Activated CD4-positive, CD25-positive, alpha-beta regulatory T cell treated with anti-CD3 and anti-CD28 coated beads, Interleukin-2, amount 50 U/mL, for 24 hours (primary cell): Measurements from ENCODE around the gene ZMIZ1.

Experiments used
- ATAC-seq, 2 donors: fragments of 150-1000 bp; cut with Tn5 transposase; one replicate each; pipeline ENCODE4 v1.10.0; 2021; ENCODE audit warnings: mild to moderate bottlenecking in 1 of 2, moderate library complexity in 1 of 2

The ZMIZ1 gene

DNA sequence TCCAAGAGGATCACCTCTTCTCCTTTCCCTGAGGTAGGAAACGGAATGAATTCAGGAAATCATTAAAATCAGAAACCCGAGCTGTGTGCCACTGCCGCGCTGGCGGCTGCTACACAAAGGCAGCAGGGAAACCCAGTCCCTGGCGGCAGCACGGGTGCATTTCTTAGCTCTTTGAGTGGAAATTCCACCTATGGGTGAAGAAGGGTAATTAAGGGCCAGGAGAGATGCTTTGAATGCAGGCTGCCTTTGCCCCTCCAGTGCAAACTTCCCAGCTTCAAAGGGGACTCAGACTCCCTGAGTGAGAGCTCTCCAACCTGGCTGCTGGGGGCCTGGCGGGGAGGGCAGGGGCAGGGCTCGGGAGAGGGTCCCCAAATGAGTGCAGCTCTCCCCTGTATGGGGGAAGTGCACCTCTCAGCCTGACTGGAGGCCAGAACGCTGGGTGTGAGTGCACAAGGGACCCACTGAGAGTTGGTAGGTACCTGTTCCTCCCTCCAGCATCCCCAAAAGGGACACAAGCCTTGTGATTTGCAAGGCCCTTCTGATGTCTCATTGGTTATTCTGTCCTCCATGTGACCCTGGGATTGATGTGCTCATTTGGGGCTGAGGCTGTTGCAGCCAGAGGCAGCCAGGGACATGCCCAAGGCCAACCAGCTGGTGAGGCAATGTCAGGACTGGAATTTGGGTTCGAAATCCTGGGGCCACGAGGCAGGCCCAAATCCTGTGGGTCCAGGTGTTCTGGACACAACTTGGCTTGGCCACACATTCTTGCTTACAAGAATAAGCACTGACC is 16.3 kb upstream of the ZMIZ1 start:
- ATAC-seq, result no peak

DNA sequence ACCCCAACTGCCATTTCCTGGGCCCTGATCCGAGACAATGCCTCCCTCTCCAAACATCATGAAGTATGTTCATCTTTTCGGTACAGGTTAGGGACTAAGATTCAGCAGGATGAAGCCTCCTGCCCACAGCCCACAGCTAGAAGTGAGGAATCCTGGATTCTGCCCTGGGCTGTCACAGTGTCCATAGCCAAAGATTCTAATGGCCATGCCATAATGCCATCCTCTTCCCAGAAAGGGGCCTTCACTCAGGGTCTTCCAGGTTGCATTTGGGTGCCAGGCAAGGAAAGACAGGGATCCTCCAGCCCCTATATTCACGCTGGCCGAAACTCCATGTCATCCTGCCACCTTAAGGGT is 15.7 kb upstream of the ZMIZ1 start:
- no peak for ATAC-seq

DNA sequence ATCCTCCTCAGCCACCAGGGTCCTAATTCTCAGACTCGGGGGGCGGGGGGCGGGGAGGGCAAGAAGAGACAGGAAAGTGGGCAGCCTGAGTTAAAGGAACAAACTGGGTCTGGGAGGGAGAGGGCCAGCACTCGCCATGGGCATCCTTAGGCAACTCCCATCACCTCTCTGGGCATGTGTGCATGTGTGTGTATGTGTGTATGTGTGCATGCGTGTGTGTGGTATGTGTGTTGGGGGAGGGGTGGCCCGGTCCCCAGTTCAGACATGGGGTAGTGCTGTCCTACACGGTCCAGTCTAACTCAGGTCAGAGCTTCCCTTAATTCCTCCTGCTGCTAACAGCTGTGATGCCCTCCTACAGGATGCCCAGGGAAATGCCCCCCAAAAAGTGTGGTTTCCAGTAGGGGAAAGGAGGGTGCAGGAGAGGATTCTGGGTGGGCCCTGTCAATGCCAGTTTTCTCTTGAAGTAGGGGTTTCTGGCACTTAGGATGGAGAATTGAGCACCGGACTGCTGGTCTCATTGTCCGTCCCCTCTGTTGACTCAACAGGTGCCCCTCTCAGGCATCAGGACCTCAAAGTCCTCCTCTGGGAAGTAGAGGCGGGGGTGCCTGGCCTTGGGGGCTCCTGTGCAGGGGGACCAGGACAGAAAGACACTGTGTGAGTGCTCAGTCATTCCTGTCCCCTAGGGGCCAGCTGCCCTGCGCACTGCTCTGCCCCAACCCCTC is 15.1 kb upstream of the ZMIZ1 start:
- no peak for ATAC-seq

DNA sequence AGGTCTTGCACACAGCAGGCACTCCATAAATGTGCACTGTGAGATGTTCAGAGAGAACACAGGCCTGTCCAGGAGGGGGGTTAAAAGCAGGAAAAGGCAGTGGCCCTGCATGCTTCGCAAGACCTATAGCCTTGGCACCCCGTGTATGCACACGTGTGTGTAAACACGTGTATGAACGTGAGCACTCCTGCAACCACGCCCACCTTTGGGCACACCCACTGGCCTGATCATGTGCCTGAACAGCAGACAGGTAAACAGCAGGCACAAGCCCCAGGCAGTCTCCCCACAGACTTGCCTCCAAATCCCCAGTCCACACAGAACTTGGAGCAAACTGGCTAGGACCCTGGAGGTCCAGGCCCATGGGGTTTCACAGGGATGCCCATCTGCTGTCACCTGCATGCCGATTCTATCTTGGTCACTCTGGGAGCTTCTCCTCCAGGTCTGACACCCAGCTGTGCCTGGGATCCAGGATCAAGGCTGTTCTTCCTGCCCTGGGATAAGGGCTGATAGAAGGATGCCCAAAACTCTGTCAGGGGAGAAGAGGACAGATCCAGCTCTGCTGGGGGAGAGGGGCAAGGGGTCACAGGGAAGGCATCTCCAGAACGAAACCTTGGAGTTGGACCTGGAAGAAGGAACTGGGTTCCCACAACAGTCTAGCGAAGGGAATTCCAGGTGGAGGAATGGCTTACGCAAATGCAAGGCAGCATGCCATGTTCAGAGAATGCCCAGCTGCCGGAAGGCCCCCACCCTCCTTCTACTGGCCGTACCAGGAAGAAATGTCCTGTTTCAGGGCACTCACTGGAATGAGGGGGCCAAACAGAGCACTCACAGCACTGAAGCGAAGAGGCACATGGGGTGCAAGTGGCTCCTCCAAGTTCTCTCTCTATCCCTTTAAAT is 14.3 kb upstream of the ZMIZ1 start:
- no peak for ATAC-seq

DNA sequence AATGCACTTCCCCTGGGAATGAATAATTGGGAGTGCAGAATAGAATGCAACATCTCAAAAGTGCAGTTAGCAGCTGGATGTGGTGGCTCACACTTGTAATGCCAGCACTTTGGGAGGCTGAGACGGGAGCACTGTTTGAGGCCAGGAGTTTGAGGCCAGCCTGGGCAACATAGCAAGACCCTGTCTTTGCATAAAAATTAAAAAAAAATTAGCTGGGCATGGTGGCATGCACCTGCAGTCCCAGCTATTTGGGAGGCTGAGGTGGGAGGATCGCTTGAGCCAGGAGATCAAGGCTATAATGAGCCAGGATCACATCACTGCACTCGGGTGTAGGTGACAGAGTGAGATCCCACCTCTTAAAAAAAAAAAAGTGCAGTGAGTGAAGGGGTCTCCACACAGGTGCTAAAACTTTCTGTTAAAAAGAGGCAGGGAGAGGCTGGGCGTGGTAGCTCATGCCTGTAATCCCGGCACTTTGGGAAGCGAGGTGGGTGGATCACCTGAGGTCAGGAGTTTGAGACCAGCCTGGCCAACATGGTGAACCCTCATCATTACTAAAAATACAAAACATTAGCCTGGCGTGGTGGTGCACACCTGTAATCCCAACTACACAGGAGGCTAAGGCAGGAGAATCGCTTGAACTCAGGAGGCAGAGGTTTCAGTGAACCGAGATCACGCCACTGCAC is 13.5 kb upstream of the ZMIZ1 start:
- no peak for ATAC-seq

DNA sequence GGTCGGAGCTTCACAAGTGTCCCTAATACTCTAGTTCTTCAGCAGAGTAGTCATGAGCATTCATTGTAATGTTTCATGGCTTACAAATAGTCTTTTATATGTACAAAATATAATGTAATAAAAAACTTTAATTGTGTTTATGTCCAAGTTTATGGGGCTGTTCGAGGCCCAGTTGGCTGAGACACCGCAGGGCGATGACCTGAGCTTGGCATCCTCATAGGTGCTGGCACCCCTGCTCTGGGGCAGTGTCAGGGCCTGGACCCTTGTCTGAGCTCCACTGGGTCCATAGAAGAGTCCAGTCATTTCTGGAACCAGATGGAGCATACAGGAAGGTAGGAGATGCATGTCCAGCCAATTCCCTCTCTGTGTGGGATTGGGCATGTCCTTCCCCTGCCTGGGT is 12.9 kb upstream of the ZMIZ1 start:
- ATAC-seq, result no peak

DNA sequence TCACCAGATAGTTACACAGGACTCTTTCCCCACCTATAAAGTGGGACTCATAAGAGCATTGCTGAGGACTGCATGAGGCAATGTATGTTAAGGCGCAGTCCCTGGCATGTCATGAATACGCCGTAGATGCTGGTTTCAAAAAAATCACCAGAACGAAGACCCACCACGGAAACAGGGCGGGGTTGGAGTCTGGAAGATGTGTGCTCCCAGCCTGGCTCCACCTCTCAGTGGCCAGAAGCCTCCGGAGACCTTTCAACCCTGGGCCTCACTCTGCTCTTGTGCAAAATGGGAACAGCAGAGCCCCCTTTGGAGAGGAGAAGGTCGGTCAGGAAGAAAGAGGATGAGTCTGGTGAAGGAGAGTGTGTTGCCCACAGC is 12.4 kb upstream of the ZMIZ1 start:
- no peak for ATAC-seq

DNA sequence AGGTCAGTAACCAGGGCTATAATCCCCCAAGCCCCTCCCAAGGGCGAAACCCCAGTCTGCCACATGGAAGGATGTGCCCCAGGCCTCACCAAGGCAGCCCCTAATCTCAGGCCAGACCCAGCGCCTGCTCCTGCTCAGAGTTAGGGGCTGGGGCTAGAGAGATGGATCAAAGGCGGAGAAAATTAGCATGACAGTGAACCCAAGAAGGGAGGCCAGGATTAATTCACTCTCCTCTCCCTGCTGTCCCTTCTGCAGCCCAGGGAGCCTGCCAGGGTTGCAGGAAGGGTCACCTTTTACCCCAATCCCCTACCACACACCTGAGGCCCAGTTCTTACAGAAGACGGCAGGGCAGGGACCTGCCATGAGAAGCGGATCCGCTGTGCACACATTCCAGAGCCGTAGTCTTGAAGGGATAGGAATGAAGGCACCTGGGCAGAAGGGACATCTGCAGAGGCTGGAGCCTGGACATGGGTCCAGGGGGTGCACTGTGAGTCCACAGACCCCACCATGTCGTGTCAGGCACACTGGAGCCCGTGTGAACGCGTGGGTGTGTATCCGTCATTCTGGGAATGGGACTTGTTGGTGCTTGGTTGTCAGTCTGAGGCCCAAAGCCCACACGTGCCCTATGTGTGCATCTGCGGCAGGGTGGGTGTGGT is 11.9 kb upstream of the ZMIZ1 start:
- no peak for ATAC-seq

DNA sequence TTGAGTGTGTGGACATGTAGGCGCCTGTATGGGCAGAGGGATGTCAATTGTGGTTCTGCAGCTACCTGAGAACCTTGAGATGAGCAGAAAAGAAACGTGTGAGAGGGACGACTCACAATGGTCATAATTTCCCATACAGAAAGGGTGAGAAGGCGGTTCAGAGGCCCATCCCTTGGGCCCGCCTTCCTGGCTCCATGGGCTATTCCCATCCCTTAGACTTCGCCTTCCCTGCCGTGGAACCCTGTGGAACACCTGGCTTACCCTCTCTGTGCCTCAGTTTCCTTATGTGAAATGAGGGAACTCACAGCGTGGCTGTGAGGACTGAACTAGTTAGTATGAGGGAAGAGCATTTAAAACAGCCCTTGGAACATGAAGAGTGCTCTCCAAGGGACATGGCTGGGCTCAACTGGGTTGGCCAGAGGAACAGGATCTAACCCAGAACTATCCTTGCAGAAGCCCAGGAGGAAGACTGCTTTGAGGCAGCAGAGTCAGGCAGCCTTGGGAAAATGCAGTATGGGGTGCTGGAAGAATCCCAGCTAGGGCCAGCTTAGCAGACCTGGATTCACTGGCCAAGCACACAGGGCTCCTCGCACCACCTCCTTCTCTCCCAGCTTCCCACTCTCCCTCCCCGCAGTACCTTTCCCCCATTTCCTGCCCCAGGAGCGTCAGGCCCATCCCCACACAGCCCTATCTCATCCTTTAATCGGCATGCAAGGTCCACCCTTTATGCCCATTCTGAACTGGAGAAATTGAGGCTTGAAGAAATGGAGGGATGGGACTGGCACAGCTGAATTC is 11.1 kb upstream of the ZMIZ1 start:
- no peak for ATAC-seq

DNA sequence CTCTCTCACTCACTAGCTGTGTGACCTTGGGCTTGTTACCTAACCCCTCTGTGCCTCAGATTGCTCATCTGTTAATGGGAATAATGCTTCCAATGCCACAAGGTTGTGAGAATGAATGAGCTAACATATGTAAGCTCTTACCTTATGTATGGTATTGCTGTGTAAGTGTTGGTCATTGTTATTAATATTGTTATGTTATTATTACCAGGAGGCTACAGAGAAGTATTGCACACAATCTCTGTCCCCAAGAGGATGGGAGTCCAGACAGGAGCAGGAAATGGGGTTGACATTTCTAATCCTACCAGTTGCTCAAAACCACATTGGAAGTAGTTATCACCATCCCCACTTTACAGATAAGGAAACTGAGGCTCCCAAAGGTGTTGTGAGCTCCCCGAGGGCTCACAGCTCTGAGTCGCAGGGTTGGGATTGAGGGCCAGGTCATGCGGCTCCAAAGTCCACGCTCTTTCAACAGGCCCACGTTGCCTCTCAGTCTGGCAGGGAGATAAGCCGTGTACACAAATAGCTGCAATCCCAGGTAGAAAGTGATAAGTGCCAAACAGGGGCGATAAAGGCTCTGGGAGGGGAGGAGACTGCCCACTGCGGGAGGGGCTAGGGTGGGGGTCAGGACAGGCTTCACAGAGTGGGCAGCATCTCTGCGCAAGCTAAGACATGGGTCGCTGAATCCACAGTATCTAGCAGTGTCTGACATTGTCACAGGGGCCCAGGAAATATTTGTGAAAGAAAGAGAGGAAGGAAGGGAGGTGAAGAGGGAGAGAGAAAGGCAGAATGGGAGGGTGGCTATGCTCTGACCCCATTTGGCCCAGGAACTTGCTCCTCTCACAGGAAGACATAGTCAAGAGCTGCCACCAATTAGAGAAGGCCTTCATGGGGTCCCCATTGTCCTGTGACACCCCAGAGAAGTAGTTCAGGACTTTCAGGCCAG is 9.6 kb upstream of the ZMIZ1 start:
- no peak for ATAC-seq

DNA sequence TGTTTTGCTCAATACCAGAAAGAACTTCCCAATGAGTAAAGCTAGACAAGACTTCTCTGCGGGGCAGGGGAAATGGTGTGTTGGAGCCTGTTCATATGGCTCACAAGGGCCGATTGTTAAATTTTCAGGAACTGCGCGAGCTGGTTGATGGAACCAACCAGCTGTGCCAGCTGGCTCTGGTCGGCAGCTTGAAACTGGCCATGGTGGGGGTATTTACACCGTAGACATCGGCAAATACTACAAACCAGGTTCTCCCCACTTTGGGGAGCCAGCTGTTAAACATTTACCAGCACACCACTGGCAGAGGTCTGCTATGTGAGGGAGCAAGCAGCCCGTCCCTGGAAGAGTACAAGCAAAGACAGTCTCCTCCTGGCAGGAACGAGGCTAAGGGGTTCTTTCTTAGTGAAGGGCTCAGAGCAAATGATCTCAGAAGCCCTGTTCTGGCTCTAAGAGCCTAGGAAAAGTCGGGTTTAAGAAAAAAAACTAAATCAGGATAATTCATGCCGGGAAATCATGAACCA is 8.8 kb upstream of the ZMIZ1 start:
- no peak for ATAC-seq

DNA sequence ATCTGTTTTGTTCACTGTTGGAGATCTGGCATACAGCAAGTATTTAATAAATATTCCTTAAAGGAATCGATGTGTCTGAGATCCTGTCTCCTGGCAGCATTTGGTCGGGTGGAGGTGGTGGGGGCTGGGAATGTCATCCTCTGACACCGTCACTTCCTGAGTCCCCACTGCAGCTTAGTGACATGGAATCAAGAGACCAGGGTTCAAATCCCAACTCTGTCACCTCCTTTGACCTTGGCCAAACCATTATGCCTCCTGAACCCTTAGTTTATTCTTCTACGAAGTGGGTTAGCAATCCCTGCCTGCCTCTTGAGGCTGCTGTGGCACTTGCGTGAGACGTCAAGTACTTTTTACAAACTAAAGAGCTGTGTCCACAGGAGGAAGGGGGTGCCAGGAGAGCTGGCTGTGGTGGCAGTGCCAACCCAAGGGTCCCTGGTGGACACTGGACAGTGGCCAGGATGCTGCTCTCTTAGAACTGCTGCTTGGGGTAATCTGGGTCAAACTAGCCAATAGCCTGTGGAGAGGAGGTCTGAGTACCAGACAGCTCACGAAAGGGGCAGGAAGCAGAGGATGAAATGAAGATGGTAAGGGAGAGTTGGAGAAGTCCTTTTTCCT is 8.0 kb upstream of the ZMIZ1 start:
- no peak for ATAC-seq

DNA sequence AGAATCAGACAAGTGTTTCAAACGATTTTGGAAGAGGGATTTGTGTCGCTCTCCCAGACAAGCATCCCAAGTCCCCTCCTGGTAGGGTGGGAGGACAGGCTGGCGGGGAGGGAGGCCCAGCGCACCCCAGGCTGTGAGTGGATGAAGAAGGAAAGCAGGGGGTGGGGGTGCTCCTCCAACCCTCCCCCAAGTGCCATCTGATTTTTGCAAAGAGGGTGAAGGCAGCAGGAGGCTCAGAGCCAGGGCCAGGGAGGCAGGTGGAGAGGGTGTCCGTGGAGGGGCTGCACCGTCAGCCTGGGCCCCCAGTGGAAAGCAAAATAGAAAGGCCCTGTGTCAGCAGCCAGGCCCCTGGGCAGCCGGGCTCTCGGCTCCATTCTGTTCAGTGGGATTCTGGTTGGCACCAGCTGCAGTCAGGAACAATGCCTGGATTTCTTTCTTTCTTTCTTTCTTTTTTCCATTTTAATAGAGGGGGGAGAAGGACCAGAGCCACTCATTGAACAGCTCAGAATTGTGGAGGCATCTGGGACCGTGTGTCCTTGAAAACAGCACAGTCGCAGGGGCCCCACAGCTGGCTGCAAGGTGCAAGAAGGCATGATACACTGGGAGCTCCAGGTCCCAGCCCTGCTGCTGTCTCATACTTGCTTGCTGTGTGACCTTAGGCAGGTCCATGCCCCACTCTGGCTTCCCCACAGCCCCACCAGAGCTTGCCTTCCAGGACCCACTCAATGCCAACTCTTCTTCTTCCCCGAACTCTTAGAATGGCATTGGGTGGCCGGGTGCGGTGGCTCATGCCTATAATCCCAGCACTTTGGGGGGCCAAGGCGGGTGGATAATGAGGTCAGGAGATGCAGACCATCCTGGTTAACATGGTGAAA is 7.1 kb upstream of the ZMIZ1 start:
- no peak for ATAC-seq

DNA sequence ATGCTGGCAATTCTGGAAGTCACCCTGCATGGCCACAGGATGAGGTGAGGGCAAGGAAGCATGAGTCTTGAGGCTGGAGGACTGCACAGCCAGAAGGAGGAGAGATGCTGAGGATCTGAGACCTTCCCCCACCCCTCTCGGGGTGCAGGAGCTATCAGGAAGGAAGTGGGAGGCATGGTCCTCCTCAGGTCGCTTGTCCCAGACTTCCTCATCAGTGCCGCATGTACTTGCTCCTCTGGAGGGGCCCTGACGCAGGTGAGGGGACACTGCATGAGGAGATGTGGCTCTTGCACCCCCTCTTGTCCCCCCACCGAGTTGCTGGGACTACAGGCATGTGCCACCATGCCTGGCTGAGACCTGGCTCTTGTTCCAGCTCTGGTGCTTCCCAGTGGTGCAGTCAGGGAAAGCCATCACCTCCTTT is 5.7 kb upstream of the ZMIZ1 start:
- no peak for ATAC-seq

DNA sequence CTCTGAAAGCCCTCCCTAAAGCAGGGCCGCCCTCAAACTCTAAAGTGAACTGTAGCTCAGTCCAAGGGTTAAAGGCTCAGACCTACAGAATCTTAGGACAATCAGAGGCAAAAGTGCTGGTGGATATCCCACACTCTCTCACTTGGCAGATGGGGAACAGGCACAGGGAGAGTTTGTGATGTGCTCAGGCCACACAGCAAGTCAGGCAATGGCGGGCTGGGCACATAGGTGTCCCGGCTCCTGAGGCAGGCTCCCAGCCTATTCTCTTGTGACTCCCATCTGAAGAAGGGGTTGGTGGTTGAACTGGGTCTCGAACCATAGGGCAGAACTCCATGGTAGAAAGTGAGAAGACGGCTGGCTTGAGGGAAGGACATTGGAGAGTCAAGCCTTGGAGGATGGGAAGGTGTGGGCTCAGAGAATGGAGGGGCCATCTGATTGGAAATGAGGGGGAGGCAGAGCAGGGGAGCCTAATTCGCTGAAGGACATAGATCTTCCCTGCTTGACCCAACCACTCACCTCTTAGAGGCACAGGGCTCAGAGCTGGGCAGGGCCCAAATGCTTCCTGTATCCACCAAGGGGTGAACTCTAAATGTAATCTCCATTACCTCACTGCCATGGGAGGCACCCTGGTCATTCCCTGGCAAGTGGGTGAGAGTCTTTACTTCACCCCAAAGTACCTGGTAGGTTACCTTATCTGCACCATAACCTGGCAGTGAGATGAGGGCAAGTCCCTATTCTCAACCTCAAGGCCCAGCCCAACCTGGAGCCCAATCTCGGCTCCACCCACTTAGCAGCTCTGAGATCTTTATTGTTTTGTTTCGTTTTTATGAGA is 4.9 kb upstream of the ZMIZ1 start:
- ATAC-seq, result no peak

DNA sequence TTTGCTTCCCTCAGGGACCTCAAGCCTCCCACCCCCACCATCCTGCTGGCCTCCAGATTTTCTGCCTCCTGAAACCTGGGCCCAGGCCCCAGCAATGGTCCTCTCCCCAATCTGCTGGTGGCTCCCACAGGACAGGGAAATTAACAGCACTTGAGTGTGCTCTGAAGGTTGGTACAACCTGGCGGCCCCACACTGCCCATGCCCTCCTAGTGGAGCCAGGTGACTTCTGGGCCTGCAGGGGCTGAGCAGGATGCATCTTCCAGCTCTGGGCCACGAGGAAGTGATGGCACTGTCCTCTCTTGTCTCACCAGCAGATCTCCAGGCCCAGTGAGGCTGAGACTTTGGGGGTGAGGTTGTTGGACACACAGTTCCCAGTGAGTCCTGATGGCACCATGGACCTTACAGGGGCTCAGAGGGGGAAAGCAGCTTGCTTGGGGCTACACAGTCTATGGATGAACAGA is 3.6 kb upstream of the ZMIZ1 start:
- ATAC-seq, result no peak

DNA sequence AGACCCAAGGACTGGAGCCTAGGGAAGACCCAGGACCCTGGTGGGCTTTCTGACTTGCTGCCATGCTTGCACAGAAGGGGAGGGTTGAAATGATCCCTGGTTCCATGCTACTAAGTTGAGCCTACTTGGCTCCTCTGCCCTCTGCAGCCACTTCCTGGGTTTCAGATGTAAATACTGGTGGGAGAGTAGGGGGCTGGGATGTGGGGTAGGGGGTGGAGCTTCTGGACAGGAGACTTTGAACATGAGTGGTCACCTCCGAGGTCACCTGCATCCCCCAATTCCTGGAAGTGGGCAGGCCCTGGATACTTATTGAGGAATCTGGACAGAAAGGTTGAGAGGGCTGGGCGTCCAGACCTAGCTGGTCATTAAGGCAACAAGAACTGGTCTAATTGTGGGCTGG is 2.9 kb upstream of the ZMIZ1 start:
- no peak for ATAC-seq
